ENCODE data around the gene SHB. TPM values are rescaled to one million over a fixed set of nuclear protein-coding genes. Genes with fewer than 3 reads are reported as not detected.

SHB gene
- total RNA-seq, 2 donors from 2014 or later = 41.7 to 57.9 TPM

- ATAC-seq (ENCODE audit: insufficient number of reproducible peaks, low FRiP score, low read depth) (no peak), DNase-seq (ENCODE audit: low spot score) (no peak)
- no peak overlapping the region for H3K4me3 ChIP-seq
- no peaks in the 10 kb centered on the region for H3K36me3 ChIP-seq
- peaks cover 25 to 64% of the 10 kb centered on the region in 2 donors for H3K4me1 ChIP-seq (ENCODE audit: control insufficient read depth in 1 of 2, low read depth in 2 of 2)
- H3K27me3 ChIP-seq (replicated peaks; ENCODE audit: insufficient read depth) = no peaks in the 10 kb centered on the region
- TF ChIP-seq CTCF (IDR thresholded peaks at IDR 0.05) = no peak
- no peaks in the 10 kb centered on the region for H3K9me3 ChIP-seq
- no peak overlapping the region for H3K27ac ChIP-seq
Observed at GRCh38 chr9:37995961-37996818, 72.8 kb downstream of the SHB start.

- no peak overlapping the region for H3K27ac ChIP-seq
- no peak overlapping the region for H3K4me3 ChIP-seq
- H3K9me3 ChIP-seq = no peaks in the 10 kb centered on the region
- H3K27me3 ChIP-seq (replicated peaks; ENCODE audit: insufficient read depth) = no peaks in the 10 kb centered on the region
- TF ChIP-seq CTCF (IDR thresholded peaks at IDR 0.05) = no peak
- no peak for ATAC-seq (ENCODE audit: insufficient number of reproducible peaks, low FRiP score, low read depth)
- no peak for DNase-seq (ENCODE audit: low spot score)
- peaks cover 25 to 64% of the 10 kb centered on the region in 2 donors for H3K4me1 ChIP-seq (ENCODE audit: control insufficient read depth in 1 of 2, low read depth in 2 of 2)
- H3K36me3 ChIP-seq = no peaks in the 10 kb centered on the region
Observed at GRCh38 chr9:37995348-37995737, 73.7 kb downstream of the SHB start.

GRCh38 chr9:37994639-37995347 lies 74.2 kb downstream of the SHB start:
- TF ChIP-seq CTCF (IDR thresholded peaks at IDR 0.05) = no peak
- H3K36me3 ChIP-seq = no peaks in the 10 kb centered on the region
- DNase-seq (ENCODE audit: low spot score) (no peak), ATAC-seq (ENCODE audit: insufficient number of reproducible peaks, low FRiP score, low read depth) (no peak)
- no peaks in the 10 kb centered on the region for H3K27me3 ChIP-seq (replicated peaks; ENCODE audit: insufficient read depth)
- H3K4me3 ChIP-seq = no peak overlapping the region
- peaks cover 25 to 64% of the 10 kb centered on the region in 2 donors for H3K4me1 ChIP-seq (ENCODE audit: control insufficient read depth in 1 of 2, low read depth in 2 of 2)
- no peaks in the 10 kb centered on the region for H3K9me3 ChIP-seq
- H3K27ac ChIP-seq = no peak overlapping the region

DNA sequence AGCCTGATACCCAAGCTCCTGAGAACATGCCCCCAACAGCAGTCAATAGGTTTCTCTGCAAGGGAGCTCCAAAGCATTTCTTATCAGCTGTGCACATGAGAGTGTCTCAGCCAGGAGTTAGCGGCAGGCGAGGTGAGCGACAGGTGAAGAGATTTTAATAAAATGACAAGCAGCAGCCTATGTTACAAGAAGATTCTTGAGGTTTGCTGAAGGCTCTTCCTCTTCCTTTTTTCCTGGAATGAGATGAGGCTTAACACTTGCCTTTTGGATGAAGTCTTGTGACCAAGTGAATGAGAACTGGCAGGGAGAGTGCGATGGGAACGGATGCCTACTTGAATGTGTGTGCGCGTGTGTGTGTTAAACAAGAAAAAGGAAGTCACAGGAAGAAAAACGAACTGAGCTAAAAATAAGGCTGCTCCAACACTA lies 76.1 kb downstream of the SHB start:
- Histone ChIP-seq H3K27me3 (replicated peaks; ENCODE audit: insufficient read depth) (no peaks in the 10 kb centered on the region), H3K36me3 (no peaks in the 10 kb centered on the region), H3K9me3 (no peaks in the 10 kb centered on the region), H3K4me3 (no peak overlapping the region), H3K4me1 (ENCODE audit: control insufficient read depth in 1 of 2, low read depth in 2 of 2) (peaks cover 15 to 53% of the 10 kb centered on the region in 2 donors), H3K27ac (no peak overlapping the region)
- DNase-seq (ENCODE audit: low spot score) = no peak
- no peak for TF ChIP-seq CTCF (IDR thresholded peaks at IDR 0.05)
- no peak for ATAC-seq (ENCODE audit: insufficient number of reproducible peaks, low FRiP score, low read depth)

GRCh38 chr9:37990404-37991015 lies 78.5 kb downstream of the SHB start:
- no peak for TF ChIP-seq CTCF (IDR thresholded peaks at IDR 0.05)
- DNase-seq (ENCODE audit: low spot score) (no peak), ATAC-seq (ENCODE audit: insufficient number of reproducible peaks, low FRiP score, low read depth) (no peak)
- Histone ChIP-seq H3K27me3 (replicated peaks; ENCODE audit: insufficient read depth) (no peaks in the 10 kb centered on the region), H3K4me3 (no peak overlapping the region), H3K36me3 (no peaks in the 10 kb centered on the region), H3K4me1 (ENCODE audit: control insufficient read depth in 1 of 2, low read depth in 2 of 2) (peaks cover 15 to 41% of the 10 kb centered on the region in 2 donors), H3K9me3 (no peaks in the 10 kb centered on the region), H3K27ac (no peak overlapping the region)

Measured in thoracic aorta (tissue), 2 donors.